Measurements from ENCODE around the gene OLFML2A.

The OLFML2A gene

GRCh38 chr9:124801356-124801755 lies 24.4 kb downstream of the OLFML2A start:
- H3K27ac ChIP-seq (ENCODE audit: extremely low read depth, low read depth, low read length), result no peak overlapping the region
- POLR2A ChIA-PET, result interaction anchor here (0.8 kb wide), 1 partner anchor 9 kb away, joined by 3 read pairs; no protein-coding TSS in a partner anchor
- H3K4me1 ChIP-seq (ENCODE audit: control insufficient read depth, insufficient read depth, low read length), result no peaks in the 10 kb centered on the region
- no peak overlapping the region for H3K4me3 ChIP-seq (ENCODE audit: low read depth, low read length)
- H3K9me3 ChIP-seq (ENCODE audit: control insufficient read depth, insufficient read depth, low read depth, low read length), result no peaks in the 10 kb centered on the region
- H3K36me3 ChIP-seq (ENCODE audit: control insufficient read depth in 2 of 2, insufficient read depth in 1 of 2, low read length in 2 of 2), result no peaks in the 10 kb centered on the region
- CTCF ChIA-PET, result interaction anchor here (0.6 to 2.4 kb wide), 5 partner anchors 10 to 39 kb away, joined by 4 to 7 read pairs (median 5); no protein-coding TSS in a partner anchor
- TF ChIP-seq KLF8 (tag by site-specific recombination; IDR thresholded peaks at IDR 0.05) (no peak), ZNF707 (tag by site-specific recombination; IDR thresholded peaks at IDR 0.05) (no peak), ZNF394 (tag by site-specific recombination; IDR thresholded peaks at IDR 0.05; ENCODE audit: borderline replicate concordance) (peak; percentile 68; the same call in 1 of the 2 replicates)

GRCh38 chr9:124802426-124802825 lies 25.5 kb downstream of the OLFML2A start:
- H3K4me3 ChIP-seq (ENCODE audit: low read depth, low read length), result no peak overlapping the region
- POLR2A ChIA-PET, result no interaction called here
- no peaks in the 10 kb centered on the region for H3K4me1 ChIP-seq (ENCODE audit: control insufficient read depth, insufficient read depth, low read length)
- no peak for TF ChIP-seq ZNF549 (tag by site-specific recombination; IDR thresholded peaks at IDR 0.05)
- TF ChIP-seq ZNF335 (tag by site-specific recombination; conservative IDR thresholded peaks at IDR 0.05), result peak; percentile 49
- no peaks in the 10 kb centered on the region for H3K9me3 ChIP-seq (ENCODE audit: control insufficient read depth, insufficient read depth, low read depth, low read length)
- CTCF ChIA-PET, result interaction anchor here (0.7 to 1.4 kb wide), 3 partner anchors 11 to 27 kb away, joined by 4 to 6 read pairs (median 5); no protein-coding TSS in a partner anchor
- no peak overlapping the region for H3K27ac ChIP-seq (ENCODE audit: extremely low read depth, low read depth, low read length)
- H3K36me3 ChIP-seq (ENCODE audit: control insufficient read depth in 2 of 2, insufficient read depth in 1 of 2, low read length in 2 of 2), result no peaks in the 10 kb centered on the region

GRCh38 chr9:124803911-124804310 lies 27.0 kb downstream of the OLFML2A start:
- Histone ChIP-seq H3K36me3 (ENCODE audit: control insufficient read depth in 2 of 2, insufficient read depth in 1 of 2, low read length in 2 of 2) (no peaks in the 10 kb centered on the region), H3K4me3 (ENCODE audit: low read depth, low read length) (no peak overlapping the region), H3K4me1 (ENCODE audit: control insufficient read depth, insufficient read depth, low read length) (no peaks in the 10 kb centered on the region), H3K27ac (ENCODE audit: extremely low read depth, low read depth, low read length) (no peak overlapping the region), H3K9me3 (ENCODE audit: control insufficient read depth, insufficient read depth, low read depth, low read length) (no peaks in the 10 kb centered on the region)
- CTCF ChIA-PET, result interaction anchor here (0.6 to 1.0 kb wide), 2 partner anchors 26 to 48 kb away, joined by 3 to 6 read pairs; no protein-coding TSS in a partner anchor
- POLR2A ChIA-PET, result no interaction called here
- TF ChIP-seq ZNF202 (tag by site-specific recombination; IDR thresholded peaks at IDR 0.05; ENCODE audit: borderline replicate concordance) (no peak), ZNF776 (tag by site-specific recombination; IDR thresholded peaks at IDR 0.05; ENCODE audit: borderline replicate concordance) (no peak), SP2 (tag by site-specific recombination; IDR thresholded peaks at IDR 0.05) (no peak), YY1 (tag by site-specific recombination; IDR thresholded peaks at IDR 0.05) (no peak), ZNF433 (tag by site-specific recombination; IDR thresholded peaks at IDR 0.05; ENCODE audit: low read depth) (no peak), ZNF426 (tag by site-specific recombination; IDR thresholded peaks at IDR 0.05) (no peak), ZNF677 (tag by site-specific recombination; IDR thresholded peaks at IDR 0.05) (no peak), ZNF473 (tag by site-specific recombination; IDR thresholded peaks at IDR 0.05) (no peak), HOXD13 (CRISPR knock-in tag; IDR thresholded peaks at IDR 0.05; ENCODE audit: borderline replicate concordance) (no peak), ZNF596 (tag by site-specific recombination; IDR thresholded peaks at IDR 0.05) (no peak), BCL11B (tag by site-specific recombination; IDR thresholded peaks at IDR 0.05; ENCODE audit: low read depth) (no peak), ZNF140 (tag by site-specific recombination; IDR thresholded peaks at IDR 0.05) (no peak), ZNF10 (tag by site-specific recombination; IDR thresholded peaks at IDR 0.05) (no peak), ZNF26 (tag by site-specific recombination; IDR thresholded peaks at IDR 0.05) (no peak), AEBP2 (tag by site-specific recombination; IDR thresholded peaks at IDR 0.05; ENCODE audit: borderline replicate concordance) (no peak), ZNF660 (tag by site-specific recombination; IDR thresholded peaks at IDR 0.05) (no peak)

Data from HEK293 (cell line).